OCI-LY3 (cell line): Measurements from ENCODE around the gene COA7.

Experiments used
- H2AFZ ChIP-seq: fragments of 200-600, 300-600 bp; shearing (Covaris generic); 2 replicates; pipeline ENCODE4 v1.6.0; 2014; ENCODE audit warnings: antibody characterized with exemption, low read depth, low read length
- H3K27ac ChIP-seq: fragments of 200-600, 300-600 bp; sonication (generic); 2 replicates; pipeline ENCODE4 v1.5.1; 2014; ENCODE audit warnings: mild to moderate bottlenecking, low read length, moderate library complexity, mixed read lengths
- H3K27me3 ChIP-seq: fragments of 200-600, 300-600 bp; sonication (generic); 2 replicates; pipeline ENCODE4 v1.6.1; 2014; ENCODE audit warnings: low read depth, low read length, mixed read lengths
- H3K36me3 ChIP-seq: fragments of 200-600, 300-600 bp; sonication (generic); replicated peaks from 2 replicates; pipeline ENCODE3; 2014; ENCODE audit warnings: low read depth, low read length, mixed read lengths
- H3K4me1 ChIP-seq: fragments of 300-600, 200-600 bp; sonication (generic); 2 replicates; pipeline ENCODE4 v1.6.1; 2014; ENCODE audit warnings: low read length, mixed read lengths
- H3K4me2 ChIP-seq: fragments of 200-600, 300-600 bp; sonication (generic); 2 replicates; pipeline ENCODE4 v1.6.1; 2014; ENCODE audit warnings: low read length, mixed read lengths
- H3K4me3 ChIP-seq: fragments of 300-600, 200-600 bp; sonication (generic); 2 replicates; pipeline ENCODE4 v1.5.1; 2014; ENCODE audit warnings: antibody characterized with exemption, mild to moderate bottlenecking, low read length, moderate library complexity
- H3K79me2 ChIP-seq: fragments of 300-600, 200-600 bp; shearing (Covaris generic); 2 replicates; pipeline ENCODE4 v1.6.1; 2014; ENCODE audit warnings: mild to moderate bottlenecking, low read length, mixed read lengths
- H3K9ac ChIP-seq: fragments of 300-600, 200-600 bp; shearing (Covaris generic); 2 replicates; pipeline ENCODE4 v1.6.0; 2014; ENCODE audit warnings: mild to moderate bottlenecking, low read length, moderate library complexity
- H3K9me3 ChIP-seq: fragments of 200-600, 300-600 bp; shearing (Covaris generic); 2 replicates; pipeline ENCODE4 v1.6.1; 2014; ENCODE audit warnings: low read length, mixed read lengths; ENCODE audit not compliant: insufficient read depth
- H4K20me1 ChIP-seq: fragments of 200-600, 300-600 bp; sonication (generic); 2 replicates; pipeline ENCODE4 v1.6.1; 2016; ENCODE audit warnings: low read length, mixed read lengths; ENCODE audit not compliant: insufficient read depth
- EZH2phosphoT487 ChIP-seq: fragments of 200-600 bp; shearing (Covaris generic); IDR thresholded peaks from 2 replicates; pipeline ENCODE4 v1.6.1; 2018; ENCODE audit warnings: antibody characterized with exemption, mixed run types, low read depth
- TF ChIP-seq, protein P1 (sequence below): fragments of 200-600, 300-600 bp; sonication (generic); IDR thresholded peaks from 2 replicates; pipeline ENCODE4 v1.5.1; 2014; ENCODE audit warnings: antibody characterized with exemption, low read length, low read depth

The COA7 gene

DNA sequence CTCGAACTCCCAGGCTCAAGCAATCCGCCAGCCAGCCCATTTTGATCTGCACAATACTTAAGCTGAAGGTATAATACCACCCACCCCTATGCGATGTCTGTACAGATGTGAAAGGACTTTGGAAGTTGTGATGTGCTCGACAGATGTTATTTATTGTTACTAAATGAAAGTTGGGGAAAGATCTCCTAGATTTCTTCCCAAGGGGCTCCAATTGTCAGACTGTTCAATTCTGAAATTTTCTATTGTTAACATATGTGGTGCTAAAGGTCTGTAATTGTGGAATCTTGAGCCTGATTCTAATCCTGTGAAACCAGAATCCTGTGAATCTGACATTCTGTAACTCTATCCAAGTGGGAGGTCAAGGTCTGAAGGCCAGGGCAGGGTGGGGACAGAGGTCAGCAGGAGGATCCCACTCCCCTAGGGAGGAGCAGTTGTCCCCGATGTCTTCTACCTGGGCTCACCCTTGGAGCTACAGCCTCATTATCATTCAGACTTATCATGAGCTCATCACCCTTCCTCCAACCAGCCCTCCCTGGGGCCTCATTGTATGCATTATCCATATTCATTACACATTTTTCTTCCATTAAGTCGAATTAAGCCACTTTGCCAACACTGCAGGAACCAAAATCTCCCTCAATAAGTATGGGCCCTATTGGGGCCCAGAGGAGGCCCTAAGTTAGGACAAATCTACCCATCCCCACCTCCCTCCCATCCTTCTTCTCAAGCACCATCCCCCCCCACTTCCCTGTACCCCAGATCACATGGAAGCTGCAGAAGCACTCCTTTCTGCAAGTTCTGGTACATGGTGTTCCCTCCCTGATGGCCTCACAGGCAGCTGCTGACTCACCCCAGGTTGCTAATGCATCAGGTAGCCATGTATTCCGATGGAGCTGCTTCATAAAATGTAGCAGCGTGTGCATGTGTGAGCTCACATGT is 32.9 kb downstream of the COA7 start:
- Histone ChIP-seq H3K27me3 (no peaks in the 10 kb centered on the region), H3K4me2 (no peak overlapping the region), H2AFZ (no peak overlapping the region), H3K9me3 (no peaks in the 10 kb centered on the region), H3K9ac (no peak overlapping the region), H3K79me2 (no peaks in the 10 kb centered on the region), H3K36me3 (no peaks in the 10 kb centered on the region), H3K27ac (no peak overlapping the region), H4K20me1 (no peaks in the 10 kb centered on the region), H3K4me3 (no peak overlapping the region), H3K4me1 (peaks cover 15% of the 10 kb centered on the region)
- no peak for TF ChIP-seq EZH2phosphoT487
- TF ChIP-seq, protein P1, sequence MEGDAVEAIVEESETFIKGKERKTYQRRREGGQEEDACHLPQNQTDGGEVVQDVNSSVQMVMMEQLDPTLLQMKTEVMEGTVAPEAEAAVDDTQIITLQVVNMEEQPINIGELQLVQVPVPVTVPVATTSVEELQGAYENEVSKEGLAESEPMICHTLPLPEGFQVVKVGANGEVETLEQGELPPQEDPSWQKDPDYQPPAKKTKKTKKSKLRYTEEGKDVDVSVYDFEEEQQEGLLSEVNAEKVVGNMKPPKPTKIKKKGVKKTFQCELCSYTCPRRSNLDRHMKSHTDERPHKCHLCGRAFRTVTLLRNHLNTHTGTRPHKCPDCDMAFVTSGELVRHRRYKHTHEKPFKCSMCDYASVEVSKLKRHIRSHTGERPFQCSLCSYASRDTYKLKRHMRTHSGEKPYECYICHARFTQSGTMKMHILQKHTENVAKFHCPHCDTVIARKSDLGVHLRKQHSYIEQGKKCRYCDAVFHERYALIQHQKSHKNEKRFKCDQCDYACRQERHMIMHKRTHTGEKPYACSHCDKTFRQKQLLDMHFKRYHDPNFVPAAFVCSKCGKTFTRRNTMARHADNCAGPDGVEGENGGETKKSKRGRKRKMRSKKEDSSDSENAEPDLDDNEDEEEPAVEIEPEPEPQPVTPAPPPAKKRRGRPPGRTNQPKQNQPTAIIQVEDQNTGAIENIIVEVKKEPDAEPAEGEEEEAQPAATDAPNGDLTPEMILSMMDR, result no peak

DNA sequence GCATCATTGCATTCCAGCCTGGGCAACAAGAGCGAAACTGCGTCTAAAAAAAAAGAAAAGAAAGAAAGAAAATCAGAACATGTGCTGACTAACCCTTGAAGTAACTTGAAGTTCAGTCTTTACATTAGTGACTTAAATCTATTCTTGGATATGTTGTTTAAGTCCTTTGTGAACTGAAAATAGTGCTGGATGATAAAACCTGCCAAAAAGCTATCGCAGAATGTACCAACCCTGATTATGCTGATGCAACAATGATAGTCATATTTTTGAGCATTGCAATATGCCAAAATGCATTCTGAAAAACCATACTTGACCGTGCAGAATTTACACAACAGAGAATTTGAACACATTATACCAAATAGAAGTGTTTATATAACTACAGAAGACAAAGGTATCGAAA is 34.4 kb downstream of the COA7 start:
- Histone ChIP-seq H3K36me3 (no peaks in the 10 kb centered on the region), H3K4me2 (no peak overlapping the region), H3K27ac (no peak overlapping the region), H3K79me2 (no peaks in the 10 kb centered on the region), H3K27me3 (no peaks in the 10 kb centered on the region), H3K9ac (no peak overlapping the region), H3K9me3 (no peaks in the 10 kb centered on the region), H4K20me1 (no peaks in the 10 kb centered on the region), H3K4me1 (peaks cover 24% of the 10 kb centered on the region), H2AFZ (no peak overlapping the region), H3K4me3 (no peak overlapping the region)
- TF ChIP-seq, protein P1, result no peak
- no peak for TF ChIP-seq EZH2phosphoT487

DNA sequence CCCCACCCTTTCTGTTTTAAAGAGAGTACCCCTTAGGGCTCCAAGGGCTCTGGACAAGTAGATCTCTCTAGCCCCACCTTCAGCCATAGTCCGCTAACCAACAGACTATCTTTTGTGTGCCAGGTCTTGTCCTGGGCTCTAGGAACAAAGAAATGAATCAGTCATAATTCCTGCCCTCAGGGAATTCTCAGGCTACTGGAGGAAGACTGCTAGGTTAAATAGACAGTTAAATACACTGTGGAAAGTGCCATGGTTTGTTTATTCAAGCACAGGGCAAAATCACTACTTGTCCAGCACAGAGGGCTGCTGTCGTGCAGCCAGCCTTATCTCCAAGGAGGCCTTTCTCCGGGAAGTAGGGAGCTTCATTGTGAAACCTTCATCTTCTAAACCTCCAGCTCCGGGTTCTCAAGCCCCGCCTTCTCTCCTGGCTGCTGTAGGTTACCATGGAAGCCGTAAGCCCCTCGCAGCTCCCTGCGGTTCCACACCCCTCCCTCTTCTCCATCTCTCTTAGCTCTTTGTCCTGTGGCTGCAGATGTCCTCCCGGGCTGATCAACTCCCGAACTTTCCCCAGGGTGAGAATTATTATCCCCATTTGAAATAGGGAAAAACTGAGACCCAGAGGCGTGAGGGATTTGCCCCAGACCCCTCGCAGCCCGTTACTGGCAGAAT is 35.4 kb downstream of the COA7 start:
- H3K9me3 ChIP-seq, result no peaks in the 10 kb centered on the region
- no peaks in the 10 kb centered on the region for H3K27me3 ChIP-seq
- H3K36me3 ChIP-seq, result no peaks in the 10 kb centered on the region
- H3K4me1 ChIP-seq, result peaks cover 25% of the 10 kb centered on the region
- H3K4me2 ChIP-seq, result no peak overlapping the region
- no peak overlapping the region for H3K27ac ChIP-seq
- no peak overlapping the region for H3K4me3 ChIP-seq
- TF ChIP-seq, protein P1, result no peak
- TF ChIP-seq EZH2phosphoT487, result no peak
- H3K9ac ChIP-seq, result no peak overlapping the region
- no peaks in the 10 kb centered on the region for H3K79me2 ChIP-seq
- no peaks in the 10 kb centered on the region for H4K20me1 ChIP-seq
- no peak overlapping the region for H2AFZ ChIP-seq

DNA sequence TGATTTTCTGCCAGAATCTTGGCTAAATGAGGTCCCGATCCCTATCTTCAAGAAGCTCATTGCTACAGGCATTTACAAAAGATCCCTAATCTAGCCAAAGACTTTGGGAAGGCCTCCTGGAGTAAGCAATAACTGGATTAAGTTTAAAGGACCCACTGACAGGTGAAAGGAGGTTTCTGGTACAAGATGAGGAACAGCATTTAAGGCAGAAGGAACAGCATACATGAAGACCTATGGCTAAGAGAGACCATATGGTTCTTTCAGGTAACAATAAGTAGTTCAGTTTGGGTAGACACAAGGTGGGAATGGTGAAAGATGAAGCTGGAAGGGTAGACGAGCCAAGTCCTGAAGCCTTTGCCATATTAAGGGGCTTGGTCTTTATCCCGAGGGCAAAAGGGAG is 37.3 kb downstream of the COA7 start:
- Histone ChIP-seq H3K36me3 (no peaks in the 10 kb centered on the region), H2AFZ (no peak overlapping the region), H3K27me3 (no peaks in the 10 kb centered on the region), H3K4me2 (no peak overlapping the region), H3K4me1 (peaks cover 21% of the 10 kb centered on the region), H3K9me3 (no peaks in the 10 kb centered on the region), H4K20me1 (no peaks in the 10 kb centered on the region), H3K4me3 (no peak overlapping the region), H3K9ac (no peak overlapping the region), H3K27ac (no peak overlapping the region), H3K79me2 (no peaks in the 10 kb centered on the region)
- TF ChIP-seq, protein P1, result no peak
